ENCODE measurements around the gene CERKL.
"Not testable (repeated sequence)": the region's sequence is repeated elsewhere in the genome, so short reads cannot be mapped to it uniquely, and the experiment has no call there.

The CERKL gene, protein sequence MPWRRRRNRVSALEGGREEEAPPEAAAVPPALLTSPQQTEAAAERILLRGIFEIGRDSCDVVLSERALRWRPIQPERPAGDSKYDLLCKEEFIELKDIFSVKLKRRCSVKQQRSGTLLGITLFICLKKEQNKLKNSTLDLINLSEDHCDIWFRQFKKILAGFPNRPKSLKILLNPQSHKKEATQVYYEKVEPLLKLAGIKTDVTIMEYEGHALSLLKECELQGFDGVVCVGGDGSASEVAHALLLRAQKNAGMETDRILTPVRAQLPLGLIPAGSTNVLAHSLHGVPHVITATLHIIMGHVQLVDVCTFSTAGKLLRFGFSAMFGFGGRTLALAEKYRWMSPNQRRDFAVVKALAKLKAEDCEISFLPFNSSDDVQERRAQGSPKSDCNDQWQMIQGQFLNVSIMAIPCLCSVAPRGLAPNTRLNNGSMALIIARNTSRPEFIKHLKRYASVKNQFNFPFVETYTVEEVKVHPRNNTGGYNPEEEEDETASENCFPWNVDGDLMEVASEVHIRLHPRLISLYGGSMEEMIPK

DNA sequence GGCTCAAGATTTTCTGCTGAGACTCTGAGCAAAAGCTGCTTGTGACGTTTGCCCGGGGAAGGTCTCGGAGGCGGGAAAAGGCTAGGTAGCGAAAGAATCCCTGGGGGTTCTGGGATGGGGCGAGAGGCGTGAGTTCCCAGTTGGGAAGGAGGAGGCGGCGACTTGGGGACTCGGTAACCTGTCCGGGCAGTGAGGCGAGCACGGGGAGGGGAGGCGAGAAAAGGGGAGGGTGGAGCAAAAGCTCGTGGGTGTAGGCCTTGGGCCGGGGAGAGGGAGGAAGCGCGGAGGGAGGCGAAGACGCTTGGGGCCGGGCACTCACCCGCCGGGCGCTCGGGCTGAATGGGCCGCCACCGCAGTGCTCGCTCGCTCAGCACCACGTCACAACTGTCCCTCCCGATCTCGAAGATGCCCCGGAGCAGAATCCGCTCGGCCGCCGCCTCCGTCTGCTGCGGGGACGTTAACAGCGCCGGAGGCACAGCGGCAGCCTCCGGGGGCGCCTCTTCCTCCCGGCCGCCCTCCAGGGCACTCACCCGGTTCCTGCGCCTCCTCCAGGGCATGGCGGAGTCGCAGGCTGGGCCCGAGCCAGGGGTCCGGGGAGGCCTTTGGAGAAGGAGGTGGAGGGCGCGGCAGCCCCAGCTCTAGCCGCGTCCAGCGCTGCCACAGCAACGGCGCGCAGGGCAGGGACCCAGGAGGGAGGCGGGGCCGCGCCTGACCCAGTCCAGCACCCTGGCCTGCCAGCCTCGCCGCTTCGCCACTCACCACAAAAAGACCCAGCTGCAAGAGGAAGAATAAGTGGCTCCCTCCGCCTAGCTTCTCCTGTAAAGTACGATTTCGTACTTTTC, at the start of gene CERKL:
CERKL (minus strand) TSS at position 656 of the 842 bp plus-strand sequence; CDS start at position 557, 99 bp downstream.
- TF ChIP-seq ARNT (IDR thresholded peaks at IDR 0.05) (no peak), TARDBP (IDR thresholded peaks at IDR 0.05) (no peak), L3MBTL2 (conservative IDR thresholded peaks at IDR 0.05) (peak; percentile 90), FOXA1 (IDR thresholded peaks at IDR 0.05) (no peak)
- ChIA-PET POLR2A (no interaction called here), CTCF (interaction anchor here (0.6 kb wide), 1 partner anchor 702 kb away, joined by 5 read pairs; no protein-coding TSS in a partner anchor)
- DNase-seq (ENCODE audit: extremely low spot score): peak; percentile 69

DNA sequence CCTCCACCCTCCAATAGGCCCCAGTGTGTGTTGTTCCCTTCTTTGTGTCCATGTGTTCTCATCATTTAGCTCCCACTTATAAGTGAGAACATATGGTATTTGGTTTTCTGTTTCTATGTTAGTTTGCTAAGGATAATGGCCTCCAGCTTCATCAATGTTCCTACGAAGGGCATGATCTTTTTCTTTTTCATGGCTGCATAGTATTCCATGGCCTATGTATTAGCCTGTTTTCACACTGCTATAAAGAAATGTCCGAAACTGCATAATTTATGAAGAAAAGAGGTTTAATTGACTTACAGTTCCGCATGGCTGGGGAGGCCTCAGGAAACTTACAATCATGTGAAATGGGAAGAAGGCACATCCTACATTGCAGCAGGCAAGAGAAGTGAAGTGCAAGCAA, 45.6 kb upstream of the CERKL start:
- POLR2A ChIA-PET, CTCF ChIA-PET: not testable (repeated sequence)

DNA sequence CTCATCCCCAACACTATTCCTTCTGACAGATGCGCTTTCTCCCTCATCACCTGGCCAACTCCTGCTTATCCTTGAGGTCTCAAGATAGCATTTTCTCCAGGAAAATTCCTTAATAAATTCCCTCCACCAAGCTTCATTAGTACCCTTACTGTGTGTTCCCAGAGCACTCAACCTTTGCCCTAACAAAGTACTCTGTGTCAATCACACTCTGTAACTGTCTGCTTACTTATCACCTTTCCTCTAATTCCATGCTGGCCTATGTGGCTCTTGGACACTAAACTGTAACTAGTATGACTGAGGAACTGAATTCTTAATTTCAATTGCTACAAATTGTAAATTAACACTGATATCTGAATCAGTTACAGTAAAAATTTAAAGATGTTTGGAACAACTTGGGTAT, 41.3 kb upstream of the CERKL start:
- TF ChIP-seq FOXK2 (IDR thresholded peaks at IDR 0.05) (no peak), L3MBTL2 (conservative IDR thresholded peaks at IDR 0.05) (no peak), SP1 (IDR thresholded peaks at IDR 0.05) (no peak), BHLHE40 (IDR thresholded peaks at IDR 0.05; ENCODE audit: borderline replicate concordance) (no peak), CTBP1 (IDR thresholded peaks at IDR 0.05; ENCODE audit: borderline replicate concordance) (no peak), ELF4 (IDR thresholded peaks at IDR 0.05) (no peak), TARDBP (IDR thresholded peaks at IDR 0.05) (no peak), SUZ12 (IDR thresholded peaks at IDR 0.05) (no peak), HDGF (IDR thresholded peaks at IDR 0.05; ENCODE audit: borderline replicate concordance) (no peak), FOXM1 (IDR thresholded peaks at IDR 0.05; ENCODE audit: borderline replicate concordance) (no peak), LEF1 (IDR thresholded peaks at IDR 0.05; ENCODE audit: borderline replicate concordance) (no peak), FOXA1 (IDR thresholded peaks at IDR 0.05) (no peak), NFRKB (IDR thresholded peaks at IDR 0.05) (no peak), ARNT (IDR thresholded peaks at IDR 0.05) (no peak)
- TF ChIP-seq, protein P1, sequence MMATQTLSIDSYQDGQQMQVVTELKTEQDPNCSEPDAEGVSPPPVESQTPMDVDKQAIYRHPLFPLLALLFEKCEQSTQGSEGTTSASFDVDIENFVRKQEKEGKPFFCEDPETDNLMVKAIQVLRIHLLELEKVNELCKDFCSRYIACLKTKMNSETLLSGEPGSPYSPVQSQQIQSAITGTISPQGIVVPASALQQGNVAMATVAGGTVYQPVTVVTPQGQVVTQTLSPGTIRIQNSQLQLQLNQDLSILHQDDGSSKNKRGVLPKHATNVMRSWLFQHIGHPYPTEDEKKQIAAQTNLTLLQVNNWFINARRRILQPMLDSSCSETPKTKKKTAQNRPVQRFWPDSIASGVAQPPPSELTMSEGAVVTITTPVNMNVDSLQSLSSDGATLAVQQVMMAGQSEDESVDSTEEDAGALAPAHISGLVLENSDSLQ (IDR thresholded peaks at IDR 0.05): no peak
- DNase-seq (ENCODE audit: extremely low spot score): no peak
- CTCF ChIA-PET: no interaction called here
- POLR2A ChIA-PET: no interaction called here

More for the DNA sequence above, 45.6 kb upstream of the CERKL start:
- not testable (repeated sequence) for DNase-seq (ENCODE audit: extremely low spot score)

DNA sequence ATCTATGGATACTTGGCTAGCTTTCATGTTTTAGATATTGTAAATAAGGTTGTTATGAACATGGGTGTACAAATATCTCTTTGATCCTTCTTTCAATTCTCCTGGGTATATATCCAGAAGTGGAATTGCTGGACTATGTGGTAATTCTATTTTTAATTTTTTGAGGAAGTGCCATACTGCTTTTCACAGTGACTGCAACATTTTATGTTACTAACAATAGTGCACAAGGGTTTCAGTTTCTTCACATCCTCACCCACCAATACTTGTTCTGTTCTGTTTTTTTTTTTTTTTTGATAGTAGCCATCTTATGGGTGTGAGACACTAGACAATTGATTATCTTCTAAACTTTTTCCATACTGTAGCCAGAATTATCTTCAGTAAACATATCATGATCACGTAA, 40.7 kb upstream of the CERKL start:
- POLR2A ChIA-PET: no interaction called here
- TF ChIP-seq NFRKB (IDR thresholded peaks at IDR 0.05): no peak
- TF ChIP-seq BHLHE40 (IDR thresholded peaks at IDR 0.05; ENCODE audit: borderline replicate concordance): no peak
- no peak for TF ChIP-seq CTBP1 (IDR thresholded peaks at IDR 0.05; ENCODE audit: borderline replicate concordance)
- TF ChIP-seq SP1 (IDR thresholded peaks at IDR 0.05): no peak
- TF ChIP-seq FOXK2 (IDR thresholded peaks at IDR 0.05): no peak
- no peak for TF ChIP-seq ARNT (IDR thresholded peaks at IDR 0.05)
- TF ChIP-seq ZNF384 (IDR thresholded peaks at IDR 0.05): no peak
- TF ChIP-seq ELF4 (IDR thresholded peaks at IDR 0.05): no peak
- TF ChIP-seq FOXM1 (IDR thresholded peaks at IDR 0.05; ENCODE audit: borderline replicate concordance): no peak
- TF ChIP-seq LEF1 (IDR thresholded peaks at IDR 0.05; ENCODE audit: borderline replicate concordance): no peak
- DNase-seq (ENCODE audit: extremely low spot score): no peak
- CTCF ChIA-PET: no interaction called here

GRCh38 chr2:181697126-181697525, 40.2 kb upstream of the CERKL start:
- ChIA-PET CTCF (interaction anchor here (1.3 kb wide), 1 partner anchor 18 kb away, joined by 4 read pairs; no protein-coding TSS in a partner anchor), POLR2A (no interaction called here)
- no peak for DNase-seq (ENCODE audit: extremely low spot score)

DNA sequence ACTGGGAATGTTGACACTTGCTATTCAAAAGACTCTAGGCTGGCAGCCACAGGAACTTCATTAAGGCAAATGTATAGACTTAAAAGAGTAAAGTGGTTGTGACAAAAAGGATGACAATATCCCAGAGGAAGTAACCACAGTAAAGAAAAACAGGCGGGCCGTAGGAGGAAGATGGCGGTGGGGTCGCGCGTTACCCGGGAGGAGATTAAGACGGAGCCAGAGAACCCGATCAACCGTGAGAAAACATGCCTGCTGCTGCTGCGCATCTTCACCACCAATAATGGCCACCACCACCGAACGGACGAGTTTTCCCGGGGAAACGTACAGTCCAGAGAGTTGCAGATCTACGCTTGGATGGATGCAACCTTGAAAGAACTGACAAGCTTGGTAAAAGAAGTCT, 37.4 kb upstream of the CERKL start:
- POLR2A ChIA-PET: no interaction called here
- CTCF ChIA-PET: interaction anchor here (1.8 kb wide), 1 partner anchor 21 kb away, joined by 4 read pairs; no protein-coding TSS in a partner anchor
- DNase-seq (ENCODE audit: extremely low spot score): no peak
- TF ChIP-seq SP1 (IDR thresholded peaks at IDR 0.05): no peak
- TF ChIP-seq FOXK2 (IDR thresholded peaks at IDR 0.05): no peak
- no peak for TF ChIP-seq FOXM1 (IDR thresholded peaks at IDR 0.05; ENCODE audit: borderline replicate concordance)
- TF ChIP-seq CTBP1 (IDR thresholded peaks at IDR 0.05; ENCODE audit: borderline replicate concordance): no peak
- no peak for TF ChIP-seq ARNT (IDR thresholded peaks at IDR 0.05)
- TF ChIP-seq ELF4 (IDR thresholded peaks at IDR 0.05): no peak
- no peak for TF ChIP-seq L3MBTL2 (conservative IDR thresholded peaks at IDR 0.05)
- TF ChIP-seq BHLHE40 (IDR thresholded peaks at IDR 0.05; ENCODE audit: borderline replicate concordance): no peak
- TF ChIP-seq, protein P1 (IDR thresholded peaks at IDR 0.05): no peak
- TF ChIP-seq TARDBP (IDR thresholded peaks at IDR 0.05): no peak
- TF ChIP-seq HDGF (IDR thresholded peaks at IDR 0.05; ENCODE audit: borderline replicate concordance): no peak
- no peak for TF ChIP-seq FOXA1 (IDR thresholded peaks at IDR 0.05)
- TF ChIP-seq LEF1 (IDR thresholded peaks at IDR 0.05; ENCODE audit: borderline replicate concordance): no peak
- no peak for TF ChIP-seq NFRKB (IDR thresholded peaks at IDR 0.05)
- TF ChIP-seq SUZ12 (IDR thresholded peaks at IDR 0.05): no peak
- TF ChIP-seq ZNF384 (IDR thresholded peaks at IDR 0.05): no peak

More at GRCh38 chr2:181697126-181697525, 40.2 kb upstream of the CERKL start:
- TF ChIP-seq SUZ12 (IDR thresholded peaks at IDR 0.05) (no peak), CTBP1 (IDR thresholded peaks at IDR 0.05; ENCODE audit: borderline replicate concordance) (no peak), HDGF (IDR thresholded peaks at IDR 0.05; ENCODE audit: borderline replicate concordance) (no peak), TARDBP (IDR thresholded peaks at IDR 0.05) (no peak), FOXK2 (IDR thresholded peaks at IDR 0.05) (no peak), L3MBTL2 (conservative IDR thresholded peaks at IDR 0.05) (no peak), ZNF384 (IDR thresholded peaks at IDR 0.05) (no peak), ARNT (IDR thresholded peaks at IDR 0.05) (no peak), FOXA1 (IDR thresholded peaks at IDR 0.05) (no peak), NFRKB (IDR thresholded peaks at IDR 0.05) (no peak), LEF1 (IDR thresholded peaks at IDR 0.05; ENCODE audit: borderline replicate concordance) (no peak), SP1 (IDR thresholded peaks at IDR 0.05) (no peak), FOXM1 (IDR thresholded peaks at IDR 0.05; ENCODE audit: borderline replicate concordance) (no peak)
- TF ChIP-seq, protein P1 (IDR thresholded peaks at IDR 0.05): no peak
